Loucy (cell line): ENCODE measurements around the gene SLC18A3.

ENCODE experiments used
- H2AFZ ChIP-seq: fragments of 200-600 bp; sonication (generic); 2 replicates; pipeline ENCODE4 v1.6.0; 2016; ENCODE audit warnings: antibody characterized with exemption, mild to moderate bottlenecking, low read length, moderate library complexity
- H3F3A ChIP-seq: fragments of 200-600 bp; 2 replicates; pipeline ENCODE4 v1.6.0; 2016; ENCODE audit warnings: antibody characterized with exemption, low read depth, mild to moderate bottlenecking
- H3K27me3 ChIP-seq: fragments of 200-600 bp; sonication (generic); 2 replicates; pipeline ENCODE4 v1.6.1; 2014; ENCODE audit warnings: low read length, mild to moderate bottlenecking; ENCODE audit not compliant: insufficient read depth, poor library complexity, severe bottlenecking
- H3K36me3 ChIP-seq: fragments of 200-600 bp; sonication (generic); 2 replicates; pipeline ENCODE4 v1.6.1; 2016; ENCODE audit warnings: low read length; ENCODE audit not compliant: insufficient read depth
- H3K4me1 ChIP-seq: fragments of 200-600 bp; sonication (generic); 2 replicates; pipeline ENCODE4 v1.5.1; 2014; ENCODE audit warnings: low read length, mild to moderate bottlenecking; ENCODE audit not compliant: insufficient read depth, poor library complexity, severe bottlenecking
- H3K4me2 ChIP-seq: fragments of 200-600 bp; sonication (generic); 2 replicates; pipeline ENCODE4 v1.6.0; 2014; ENCODE audit warnings: antibody characterized with exemption, low read length, low read depth, mild to moderate bottlenecking; ENCODE audit not compliant: poor library complexity, severe bottlenecking
- H3K4me3 ChIP-seq: fragments of 200-600 bp; sonication (generic); 2 replicates; pipeline ENCODE4 v1.5.1; 2014; ENCODE audit warnings: low read length, mild to moderate bottlenecking, mixed read lengths; ENCODE audit not compliant: poor library complexity, severe bottlenecking
- H3K79me2 ChIP-seq: fragments of 200-600 bp; sonication (generic); 2 replicates; pipeline ENCODE4 v1.6.1; 2014; ENCODE audit warnings: low read length; ENCODE audit not compliant: insufficient read depth
- H3K9ac ChIP-seq: fragments of 200-600 bp; sonication (generic); 2 replicates; pipeline ENCODE4 v1.6.0; 2014; ENCODE audit warnings: mild to moderate bottlenecking, low read depth, low read length, moderate library complexity; ENCODE audit not compliant: poor library complexity, severe bottlenecking
- H3K9me2 ChIP-seq: fragments of 200-600 bp; sonication (generic); replicated peaks from 2 replicates; pipeline ENCODE4 v1.6.1; 2016; ENCODE audit warnings: low read depth, low read length, mixed read lengths
- H3K9me3 ChIP-seq: fragments of 200-600 bp; sonication (generic); 2 replicates; pipeline ENCODE4 v1.6.1; 2014; ENCODE audit warnings: mild to moderate bottlenecking, antibody characterized with exemption, low read length, low read depth; ENCODE audit not compliant: insufficient read depth
- H4K20me1 ChIP-seq: fragments of 200-600 bp; sonication (generic); 2 replicates; pipeline ENCODE4 v1.6.0; 2014; ENCODE audit warnings: antibody characterized with exemption, low read length, mild to moderate bottlenecking; ENCODE audit not compliant: insufficient read depth, poor library complexity, severe bottlenecking
- CTCF ChIP-seq: fragments of 200-600 bp; sonication (generic); conservative IDR thresholded peaks from 2 replicates; pipeline ENCODE4 v1.5.1; 2014; ENCODE audit warnings: mild to moderate bottlenecking, antibody characterized with exemption, low read length
- EZH2phosphoT487 ChIP-seq: fragments of 200-600 bp; IDR thresholded peaks from 2 replicates; pipeline ENCODE4 v1.6.1; 2018; ENCODE audit warnings: antibody characterized with exemption, mild to moderate bottlenecking, moderate library complexity, borderline replicate concordance

SLC18A3 gene

GRCh38 chr10:49602380-49603023 lies 7.6 kb upstream of the SLC18A3 start:
- H3K79me2 ChIP-seq: no peaks in the 10 kb centered on the region
- no peak overlapping the region for H3K4me3 ChIP-seq
- no peaks in the 10 kb centered on the region for H4K20me1 ChIP-seq
- no peaks in the 10 kb centered on the region for H3K36me3 ChIP-seq
- H3K4me1 ChIP-seq: no peaks in the 10 kb centered on the region
- TF ChIP-seq CTCF: no peak
- TF ChIP-seq EZH2phosphoT487: no peak
- no peaks in the 10 kb centered on the region for H3K9me3 ChIP-seq
- no peaks in the 10 kb centered on the region for H3K9me2 ChIP-seq
- H2AFZ ChIP-seq: no peak overlapping the region
- no peak overlapping the region for H3K9ac ChIP-seq
- no peak overlapping the region for H3K4me2 ChIP-seq
- H3K27me3 ChIP-seq: no peaks in the 10 kb centered on the region
- H3F3A ChIP-seq: no peaks in the 10 kb centered on the region

GRCh38 chr10:49605216-49605938 lies 4.7 kb upstream of the SLC18A3 start:
- H3K36me3 ChIP-seq: no peaks in the 10 kb centered on the region
- no peak overlapping the region for H3K4me3 ChIP-seq
- no peaks in the 10 kb centered on the region for H4K20me1 ChIP-seq
- no peak overlapping the region for H3K4me2 ChIP-seq
- no peaks in the 10 kb centered on the region for H3K9me3 ChIP-seq
- no peak overlapping the region for H3K9ac ChIP-seq
- no peaks in the 10 kb centered on the region for H3K4me1 ChIP-seq
- no peaks in the 10 kb centered on the region for H3F3A ChIP-seq
- TF ChIP-seq EZH2phosphoT487 (no peak), CTCF (no peak)
- H3K9me2 ChIP-seq: no peaks in the 10 kb centered on the region
- no peaks in the 10 kb centered on the region for H3K27me3 ChIP-seq
- no peak overlapping the region for H2AFZ ChIP-seq
- H3K79me2 ChIP-seq: no peaks in the 10 kb centered on the region

- H3K4me1 ChIP-seq: no peaks in the 10 kb centered on the region
- H3K4me3 ChIP-seq: no peak overlapping the region
- no peaks in the 10 kb centered on the region for H4K20me1 ChIP-seq
- H3K9me2 ChIP-seq: no peaks in the 10 kb centered on the region
- H3K4me2 ChIP-seq: no peak overlapping the region
- no peak overlapping the region for H3K9ac ChIP-seq
- no peaks in the 10 kb centered on the region for H3K27me3 ChIP-seq
- H3K9me3 ChIP-seq: no peaks in the 10 kb centered on the region
- no peak for TF ChIP-seq EZH2phosphoT487
- no peak for TF ChIP-seq CTCF
- H3F3A ChIP-seq: no peaks in the 10 kb centered on the region
- no peak overlapping the region for H2AFZ ChIP-seq
- H3K36me3 ChIP-seq: no peaks in the 10 kb centered on the region
- no peaks in the 10 kb centered on the region for H3K79me2 ChIP-seq
Measured at GRCh38 chr10:49605939-49606509, 4.1 kb upstream of the SLC18A3 start.
